GM12878 (cell line): Measurements from ENCODE around the gene RNLS. TPM values are rescaled to one million over a fixed set of nuclear protein-coding genes. Genes with fewer than 3 reads are reported as not detected.
A peak's percentile ranks its signal among the peaks of the same experiment; 100 is the strongest.

Source experiments
- ATAC-seq: fragments of 200-7000 bp; cut with Tn5 transposase; 3 replicates; pipeline ENCODE4 v1.9.1; 2020; ENCODE audit warnings: mild to moderate bottlenecking, moderate library complexity
- BruUV-seq: library from RNA; stranded (reverse); fragments of 400-500 nt; replicated peaks from 2 replicates; lab custom pipeline; 2021; lab: Mats Ljungman, UMichigan
- CTCF ChIA-PET: fragments of 300-600 bp; sonication (Branson Sonifier 250); formaldehyde crosslinking; extraction: SDS; loops from one replicate; lab custom pipeline; 2021; ENCODE audit warnings: inconsistent platforms; lab: Yijun Ruan, JAX
- POLR2A ChIA-PET: fragments of 350-600 bp; formaldehyde crosslinking; extraction: SDS; loops from one replicate; lab custom pipeline; 2021; ENCODE audit warnings: inconsistent platforms; lab: Charles Lee
- RAD21 ChIA-PET: fragments of 300-600 bp; sonication (Branson Sonifier 250); formaldehyde crosslinking; loops from one replicate; lab custom pipeline; 2023; ENCODE audit warnings: antibody characterized with exemption; ENCODE audit not compliant: unreplicated experiment; lab: Charles Lee
- SMC1A ChIA-PET: fragments of 300-600 bp; sonication (Branson Sonifier 250); formaldehyde crosslinking; loops from one replicate; lab custom pipeline; 2023; ENCODE audit not compliant: unreplicated experiment, uncharacterized antibody; lab: Charles Lee
- DNase-seq: peaks from one replicate; pipeline ENCODE4 v3.0.0-alpha.2; 2011; ENCODE audit warnings: low read depth, low spot score
- FAIRE-seq: peaks from 3 replicates; lab custom pipeline; 2011; peaks lifted over from hg19 to GRCh38; lab: Jason Lieb, UNC
- H2AFZ ChIP-seq: 2 replicates; pipeline ENCODE4 v1.6.0; 2011; ENCODE audit warnings: low read depth, low read length, control low read depth; ENCODE audit not compliant: control insufficient read depth
- H3K27ac ChIP-seq: 2 replicates; pipeline ENCODE4 v1.5.1; 2011; ENCODE audit warnings: control low read depth; ENCODE audit not compliant: control insufficient read depth, insufficient read depth
- H3K27me3 ChIP-seq, 2 experiments: replicated peaks in 1 of 2; 2 replicates each; pipeline versions ENCODE4 v1.6.0 to v1.6.1; 2011; ENCODE audit warnings: low read length in 1 of 2; ENCODE audit not compliant: control insufficient read depth in 2 of 2, insufficient read depth in 2 of 2
- H3K36me3 ChIP-seq, 2 experiments: 2 replicates each; pipeline ENCODE4 v1.5.1; 2011; ENCODE audit warnings: low read length in 1 of 2; ENCODE audit not compliant: control insufficient read depth in 2 of 2, insufficient read depth in 2 of 2
- H3K4me1 ChIP-seq: 2 replicates; pipeline ENCODE4 v1.6.1; 2011; ENCODE audit warnings: mild to moderate bottlenecking, low read length, moderate library complexity, mixed read lengths; ENCODE audit not compliant: control insufficient read depth, insufficient read depth
- H3K4me2 ChIP-seq: 2 replicates; pipeline ENCODE4 v1.6.0; 2011; ENCODE audit warnings: control low read depth; ENCODE audit not compliant: control insufficient read depth, insufficient read depth
- H3K4me3 ChIP-seq: fragments of 200-600 bp; sonication (generic); 2 replicates; pipeline ENCODE4 v1.5.1; 2016
- H3K79me2 ChIP-seq: 2 replicates; pipeline ENCODE4 v1.6.0; 2011; ENCODE audit warnings: low read length; ENCODE audit not compliant: control insufficient read depth, insufficient read depth
- H3K9ac ChIP-seq: 2 replicates; pipeline ENCODE4 v1.8.0; 2011; ENCODE audit warnings: low read length, control low read depth, mixed read lengths; ENCODE audit not compliant: control insufficient read depth, insufficient read depth
- H3K9me3 ChIP-seq: replicated peaks from 3 replicates; pipeline ENCODE4 v1.5.1; 2011; ENCODE audit warnings: mild to moderate bottlenecking, low read length; ENCODE audit not compliant: control insufficient read depth, insufficient read depth
- H4K20me1 ChIP-seq: 2 replicates; pipeline ENCODE4 v1.6.0; 2011; ENCODE audit not compliant: control insufficient read depth, insufficient read depth
- CTCF ChIP-seq, 3 experiments: IDR thresholded peaks in 2 of 3; conservative IDR thresholded peaks in 1 of 3; 2 replicates each; pipeline ENCODE4 v1.5.1; 2011; ENCODE audit warnings: low read depth in 3 of 3, low read length in 3 of 3, mild to moderate bottlenecking in 3 of 3, control low read depth in 2 of 3, moderate library complexity in 2 of 3, inconsistent platforms in 1 of 3, mixed read lengths in 1 of 3; ENCODE audit not compliant: control insufficient read depth in 2 of 3, insufficient read depth in 1 of 3; ENCODE audit errors: extremely low read depth in 1 of 3
- E4F1 ChIP-seq: fragments of 450-650 bp; IDR thresholded peaks from 2 replicates; pipeline ENCODE4 v1.6.1; 2018; ENCODE audit warnings: borderline replicate concordance, mild to moderate bottlenecking; ENCODE audit not compliant: partially characterized antibody
- RAD21 ChIP-seq: IDR thresholded peaks from 2 replicates; pipeline ENCODE4 v1.6.1; 2011; ENCODE audit warnings: mild to moderate bottlenecking, low read depth, low read length, moderate library complexity; ENCODE audit not compliant: insufficient read depth
- WGBS: methylation state at CpG from one replicate; pipeline ENCODE4 v1.1.6; 2016; ENCODE audit warnings: low lambda C conversion rate; ENCODE audit not compliant: insufficient replicate concordance, insufficient coverage; ENCODE audit errors: missing lambda C conversion rate; 5-methylcytosine and 5-hydroxymethylcytosine counted together
- in situ Hi-C: fragments of 300-500 bp; cut with MboI; formaldehyde crosslinking; loops from 9 replicates; pipeline ENCODE4 v1.14.3; 2018; ENCODE audit warnings: mixed read lengths
- intact Hi-C: fragments of 100-400 bp; cut with micrococcal nuclease; formaldehyde crosslinking; loops from one replicate; pipeline ENCODE4 v1.14.2; 2022; ENCODE audit not compliant: unreplicated experiment
- polyA plus RNA-seq, 11 experiments: library from polyadenylated mRNA; depleted of rRNA in 4 of 11; unstranded in 6 of 11; stranded (reverse) in 5 of 11; fragments of >200 nt; fragmentation: Nextera tagmentation in 4 of 11; fragmentation: Illumina TruSeq in 1 of 11; extraction: Ambion mirVana in 4 of 11; extraction: Trizol in 1 of 11; gene quantifications; 1 replicate in 1 of 11; 2 replicates in 10 of 11; pipeline versions ENCODE4 v1.2.1 to v1.2.3, GENCODE V29; 2011 to 2016; ENCODE audit warnings: inconsistent platforms in 2 of 11, missing spikeins in 2 of 11, low read depth in 1 of 11
- total RNA-seq, 4 experiments: library from RNA; depleted of rRNA in 3 of 4; stranded (reverse); fragments of >200 nt in 3 of 4; fragmentation: Illumina TruSeq in 1 of 4; extraction: Trizol in 1 of 4; gene quantifications; 2 replicates each; pipeline versions ENCODE4 v1.2.1 to v1.2.3, GENCODE V29; 2013 to 2021

Gene RNLS
- total and polyA plus RNA-seq, 10 of the 15 experiments (the other 5 are each of a cell fraction or from before 2014, with no cell fraction given) = 3.4 to 6.7 (median 4.6) TPM

GRCh38 chr10:88457660-88458059, 125.5 kb downstream of the RNLS start:
- FAIRE-seq = no peak
- ChIA-PET SMC1A (no interaction called here), CTCF (interaction anchor here (1.0 to 1.1 kb wide), 2 partner anchors 80 to 274 kb away, joined by 3 read pairs; no protein-coding TSS in a partner anchor), RAD21 (no interaction called here), POLR2A (no interaction called here)
- H3K9ac ChIP-seq = no peak overlapping the region
- no peak overlapping the region for H3K27ac ChIP-seq
- H3K36me3 ChIP-seq = no peaks in the 10 kb centered on the region
- no peak for ATAC-seq
- H4K20me1 ChIP-seq = no peaks in the 10 kb centered on the region
- no peaks in the 10 kb centered on the region for H3K79me2 ChIP-seq
- no peaks in the 10 kb centered on the region for H3K4me1 ChIP-seq
- H2AFZ ChIP-seq = no peak overlapping the region
- in situ Hi-C loops (no loop called here), intact Hi-C loops (no loop called here)
- DNase-seq = no peak
- TF ChIP-seq E4F1 (no peak), RAD21 (0 out of 2 replicates have a peak, but pooled peaks have one; percentile 9), CTCF (IDR thresholded peaks at IDR 0.05 in 2 of 3, conservative IDR thresholded peaks at IDR 0.05 in 1 of 3; ENCODE audit: control insufficient read depth in 2 of 3, extremely low read depth in 1 of 3, insufficient read depth in 1 of 3, low read depth in 3 of 3, low read length in 3 of 3) (0 out of 6 replicates have a peak, but pooled peaks of 1 of the 3 experiments have one; percentile 9)
- H3K4me2 ChIP-seq = no peak overlapping the region
- H3K27me3 ChIP-seq = no peaks in the 10 kb centered on the region
- 41% methylated on average over 3 of the region's 3 CpGs for WGBS
- no peaks in the 10 kb centered on the region for H3K9me3 ChIP-seq
- no TSS peak for BruUV-seq
- no peak overlapping the region for H3K4me3 ChIP-seq
